Gastrocnemius medialis (tissue), 4 donors: ENCODE measurements around the gene TMPRSS12.

Experiments used
- POLR2A ChIP-seq, 2 donors: fragments of 450-650 bp; IDR thresholded peaks; one replicate each; pipeline ENCODE4 v1.6.1; 2017; ENCODE audit warnings: antibody characterized with exemption in 2 of 2, mild to moderate bottlenecking in 2 of 2, moderate library complexity in 2 of 2
- TF ChIP-seq, protein P1 (sequence below), 5 experiments: fragments of 450-650 bp in 3 of 5; fragments of 200-600 bp in 2 of 5; sonication (generic) in 2 of 5; IDR thresholded peaks in 4 of 5; conservative IDR thresholded peaks in 1 of 5; 1 replicate in 4 of 5; 2 replicates in 1 of 5; pipeline ENCODE4 v1.5.1; 2016 to 2019; ENCODE audit warnings: antibody characterized with exemption in 5 of 5, mild to moderate bottlenecking in 3 of 5, moderate library complexity in 3 of 5

DNA sequence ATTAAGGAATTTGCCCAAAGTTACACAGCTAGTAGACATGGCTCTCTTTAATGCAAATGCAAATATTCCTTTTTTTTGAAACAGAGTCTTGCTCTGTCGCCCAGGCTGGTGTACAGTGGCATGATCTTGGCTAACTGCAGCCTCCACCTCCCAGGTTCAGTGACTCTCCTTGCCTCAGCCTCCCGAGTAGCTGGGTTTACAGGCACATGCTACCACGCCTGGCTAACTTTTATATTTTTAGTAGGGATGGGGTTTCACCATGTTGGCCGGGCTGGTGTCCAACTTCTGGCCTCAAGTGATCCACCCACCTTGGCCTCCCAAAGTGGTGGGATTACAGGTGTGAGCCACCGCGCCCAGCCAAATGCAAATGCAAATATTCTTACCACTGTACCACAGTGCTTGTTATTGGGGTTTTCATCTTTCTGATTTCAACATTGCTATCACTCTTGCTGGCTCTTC is 85.1 kb downstream of the TMPRSS12 start:
- TF ChIP-seq, protein P1, sequence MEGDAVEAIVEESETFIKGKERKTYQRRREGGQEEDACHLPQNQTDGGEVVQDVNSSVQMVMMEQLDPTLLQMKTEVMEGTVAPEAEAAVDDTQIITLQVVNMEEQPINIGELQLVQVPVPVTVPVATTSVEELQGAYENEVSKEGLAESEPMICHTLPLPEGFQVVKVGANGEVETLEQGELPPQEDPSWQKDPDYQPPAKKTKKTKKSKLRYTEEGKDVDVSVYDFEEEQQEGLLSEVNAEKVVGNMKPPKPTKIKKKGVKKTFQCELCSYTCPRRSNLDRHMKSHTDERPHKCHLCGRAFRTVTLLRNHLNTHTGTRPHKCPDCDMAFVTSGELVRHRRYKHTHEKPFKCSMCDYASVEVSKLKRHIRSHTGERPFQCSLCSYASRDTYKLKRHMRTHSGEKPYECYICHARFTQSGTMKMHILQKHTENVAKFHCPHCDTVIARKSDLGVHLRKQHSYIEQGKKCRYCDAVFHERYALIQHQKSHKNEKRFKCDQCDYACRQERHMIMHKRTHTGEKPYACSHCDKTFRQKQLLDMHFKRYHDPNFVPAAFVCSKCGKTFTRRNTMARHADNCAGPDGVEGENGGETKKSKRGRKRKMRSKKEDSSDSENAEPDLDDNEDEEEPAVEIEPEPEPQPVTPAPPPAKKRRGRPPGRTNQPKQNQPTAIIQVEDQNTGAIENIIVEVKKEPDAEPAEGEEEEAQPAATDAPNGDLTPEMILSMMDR (IDR thresholded peaks at IDR 0.05 in 4 of 5, conservative IDR thresholded peaks at IDR 0.05 in 1 of 5) = no peak
- peak; percentile 61 to 79 for TF ChIP-seq POLR2A (IDR thresholded peaks at IDR 0.05)
